Activated T-helper 1 cell treated with anti-CD3 and anti-CD28 coated beads, Interleukin-2, amount 50 U/mL, for 16 hours (primary cell): ENCODE data around the gene LARP1.
"Not testable (repeated sequence)": the region's sequence is repeated elsewhere in the genome, so short reads cannot be mapped to it uniquely, and the experiment has no call there.

Source experiments
- DNase-seq, 2 donors: peaks; one replicate each; pipeline ENCODE4 v3.0.0-alpha.2; 2020; ENCODE audit warnings: low read depth in 1 of 2, low spot score in 1 of 2

The LARP1 gene

GRCh38 chr5:154759868-154760267, 4.7 kb downstream of the LARP1 start:
- DNase-seq = not testable (repeated sequence)

- DNase-seq = no peak
These were observed 6.0 kb downstream of the LARP1 start for GRCh38 chr5:154761046-154761736.

- DNase-seq = no peak
These were observed 7.1 kb downstream of the LARP1 start for GRCh38 chr5:154762261-154762660.

- no peak for DNase-seq
These were observed 7.5 kb downstream of the LARP1 start for GRCh38 chr5:154762700-154763099.

- DNase-seq = no peak
These were observed 9.8 kb downstream of the LARP1 start for GRCh38 chr5:154764967-154765366.

GRCh38 chr5:154765396-154765925, 10.3 kb downstream of the LARP1 start:
- DNase-seq = no peak

GRCh38 chr5:154766558-154767281, 11.5 kb downstream of the LARP1 start:
- no peak for DNase-seq

- DNase-seq = no peak
These were observed 12.4 kb downstream of the LARP1 start for GRCh38 chr5:154767576-154767975.

GRCh38 chr5:154768207-154768606, 13.0 kb downstream of the LARP1 start:
- no peak for DNase-seq

GRCh38 chr5:154770111-154770510, 14.9 kb downstream of the LARP1 start:
- DNase-seq = no peak

- no peak for DNase-seq
These were observed 16.3 kb downstream of the LARP1 start for GRCh38 chr5:154771383-154771901.

GRCh38 chr5:154773326-154773725, 18.1 kb downstream of the LARP1 start:
- DNase-seq = no peak

- no peak for DNase-seq
These were observed 21.0 kb downstream of the LARP1 start for GRCh38 chr5:154776167-154776566.

- no peak for DNase-seq
These were observed 23.4 kb downstream of the LARP1 start for GRCh38 chr5:154778534-154778933.

GRCh38 chr5:154779105-154779504, 23.9 kb downstream of the LARP1 start:
- no peak for DNase-seq

- no peak for DNase-seq
These were observed 25.0 kb downstream of the LARP1 start for GRCh38 chr5:154780128-154780527.

GRCh38 chr5:154782326-154782725, 27.1 kb downstream of the LARP1 start:
- DNase-seq = no peak

GRCh38 chr5:154782812-154783592, 27.8 kb downstream of the LARP1 start:
- DNase-seq = no peak

- no peak for DNase-seq
These were observed 28.7 kb downstream of the LARP1 start for GRCh38 chr5:154783774-154784460.

- DNase-seq = no peak
These were observed 29.7 kb downstream of the LARP1 start for GRCh38 chr5:154784856-154785255.

- no peak for DNase-seq
These were observed 31.2 kb downstream of the LARP1 start for GRCh38 chr5:154786414-154786813.
